Measurements from ENCODE around the gene THADA. TPM values are rescaled to one million over a fixed set of nuclear protein-coding genes. Genes with fewer than 3 reads are reported as not detected.

THADA gene
- polyA plus RNA-seq, 1 donor (not counting 4 experiments of a cell fraction or from before 2014, with no cell fraction given) = 22.6 TPM

- peaks cover 2% of the 10 kb centered on the region for H3K9me1 ChIP-seq (ENCODE audit: control insufficient read depth, extremely low read depth, insufficient read depth, low read length)
- H3K4me3 ChIP-seq (ENCODE audit: control insufficient read depth in 2 of 3, extremely low read depth in 1 of 3, insufficient read depth in 2 of 3, low read depth in 1 of 3, low read length in 3 of 3) = no peak overlapping the region
- H2AFZ ChIP-seq (ENCODE audit: control insufficient read depth, low read length) = no peak overlapping the region
- no peak overlapping the region for H3K27ac ChIP-seq (ENCODE audit: control insufficient read depth, insufficient read depth, low read length)
- H3K9me3 ChIP-seq (ENCODE audit: control insufficient read depth, low read depth, low read length) = no peaks in the 10 kb centered on the region
- H4K20me1 ChIP-seq (ENCODE audit: control insufficient read depth, extremely low read depth, insufficient read depth, low read length) = no peaks in the 10 kb centered on the region
- H3K4me2 ChIP-seq (ENCODE audit: control insufficient read depth, extremely low read depth, insufficient read depth, low read depth, low read length) = no peak overlapping the region
- no peak for FAIRE-seq
- no peaks in the 10 kb centered on the region for H3K79me2 ChIP-seq (ENCODE audit: control insufficient read depth, insufficient read depth, low read length)
- peaks cover 32% of the 10 kb centered on the region for H3K4me1 ChIP-seq (ENCODE audit: control insufficient read depth, extremely low read depth, insufficient read depth, low read length)
- dilution Hi-C loops (cut with MboI; ENCODE audit: extremely low pct_ligation_motif_present, low sequenced_read_pairs) = no loop called here
- no peak overlapping the region for H3K9ac ChIP-seq (ENCODE audit: control insufficient read depth, extremely low read depth, insufficient read depth, low read length)
- H3K27me3 ChIP-seq (ENCODE audit: control insufficient read depth, extremely low read depth, insufficient read depth, low read length) = no peaks in the 10 kb centered on the region
- H3K36me3 ChIP-seq (ENCODE audit: control insufficient read depth in 2 of 2, extremely low read depth in 1 of 2, insufficient read depth in 2 of 2, low read length in 2 of 2) = no peaks in the 10 kb centered on the region
- DNase-seq (ENCODE audit: low read depth, low spot score) = no peak
- no peak for TF ChIP-seq CTCF (optimal IDR thresholded peaks at IDR 0.05 in 1 of 3, IDR thresholded peaks at IDR 0.05 in 1 of 3, conservative IDR thresholded peaks at IDR 0.05 in 1 of 3; ENCODE audit: extremely low read depth in 1 of 3, insufficient read depth in 2 of 3, low read length in 3 of 3)
- no peak for TF ChIP-seq EZH2 (IDR thresholded peaks at IDR 0.05; ENCODE audit: low read length)
These were observed 140.5 kb downstream of the THADA start for GRCh38 chr2:43455296-43455695.

GRCh38 chr2:43454791-43455190 is 141.0 kb downstream of the THADA start:
- no peaks in the 10 kb centered on the region for H3K36me3 ChIP-seq (ENCODE audit: control insufficient read depth in 2 of 2, extremely low read depth in 1 of 2, insufficient read depth in 2 of 2, low read length in 2 of 2)
- no peak overlapping the region for H3K4me3 ChIP-seq (ENCODE audit: control insufficient read depth in 2 of 3, extremely low read depth in 1 of 3, insufficient read depth in 2 of 3, low read depth in 1 of 3, low read length in 3 of 3)
- peaks cover 2% of the 10 kb centered on the region for H3K9me1 ChIP-seq (ENCODE audit: control insufficient read depth, extremely low read depth, insufficient read depth, low read length)
- H3K9ac ChIP-seq (ENCODE audit: control insufficient read depth, extremely low read depth, insufficient read depth, low read length) = no peak overlapping the region
- no peak overlapping the region for H2AFZ ChIP-seq (ENCODE audit: control insufficient read depth, low read length)
- H3K4me2 ChIP-seq (ENCODE audit: control insufficient read depth, extremely low read depth, insufficient read depth, low read depth, low read length) = no peak overlapping the region
- dilution Hi-C loops (cut with MboI; ENCODE audit: extremely low pct_ligation_motif_present, low sequenced_read_pairs) = no loop called here
- H3K27me3 ChIP-seq (ENCODE audit: control insufficient read depth, extremely low read depth, insufficient read depth, low read length) = no peaks in the 10 kb centered on the region
- no peaks in the 10 kb centered on the region for H3K79me2 ChIP-seq (ENCODE audit: control insufficient read depth, insufficient read depth, low read length)
- no peak for FAIRE-seq
- H3K9me3 ChIP-seq (ENCODE audit: control insufficient read depth, low read depth, low read length) = no peaks in the 10 kb centered on the region
- H3K4me1 ChIP-seq (ENCODE audit: control insufficient read depth, extremely low read depth, insufficient read depth, low read length) = peaks cover 29% of the 10 kb centered on the region
- no peak overlapping the region for H3K27ac ChIP-seq (ENCODE audit: control insufficient read depth, insufficient read depth, low read length)
- DNase-seq (ENCODE audit: low read depth, low spot score) = no peak
- no peaks in the 10 kb centered on the region for H4K20me1 ChIP-seq (ENCODE audit: control insufficient read depth, extremely low read depth, insufficient read depth, low read length)
- TF ChIP-seq EZH2 (IDR thresholded peaks at IDR 0.05; ENCODE audit: low read length) = no peak
- TF ChIP-seq CTCF (optimal IDR thresholded peaks at IDR 0.05 in 1 of 3, IDR thresholded peaks at IDR 0.05 in 1 of 3, conservative IDR thresholded peaks at IDR 0.05 in 1 of 3; ENCODE audit: extremely low read depth in 1 of 3, insufficient read depth in 2 of 3, low read length in 3 of 3) = no peak

Measured in keratinocyte (primary cell).